B cell (primary cell): Measurements from ENCODE around the gene CLEC1B. TPM values are rescaled to one million over a fixed set of nuclear protein-coding genes. Genes with fewer than 3 reads are reported as not detected.
"Not testable (repeated sequence)": the region's sequence is repeated elsewhere in the genome, so short reads cannot be mapped to it uniquely, and the experiment has no call there.

Experiments
- ATAC-seq: fragments of 200-7000 bp; cut with Tn5 transposase; one replicate; pipeline ENCODE4 v1.10.0; 2021; ENCODE audit warnings: low read depth, mild to moderate bottlenecking, moderate number of reproducible peaks, moderate library complexity
- CTCF ChIA-PET: fragments of 350-600 bp; sonication (Branson Sonifier 250); formaldehyde crosslinking; loops from one replicate; lab custom pipeline; 2021; ENCODE audit warnings: antibody characterized with exemption, inconsistent platforms; lab: Charles Lee
- POLR2A ChIA-PET: fragments of 350-600 bp; sonication (Branson Sonifier 250); formaldehyde crosslinking; loops from one replicate; lab custom pipeline; 2021; ENCODE audit warnings: antibody characterized with exemption; lab: Charles Lee
- DNase-seq: peaks from one replicate; pipeline ENCODE4 v3.0.0; 2013
- H2AFZ ChIP-seq: 2 replicates; pipeline ENCODE4 v1.6.1; 2012; ENCODE audit warnings: mild to moderate bottlenecking, low read depth, low read length; ENCODE audit not compliant: insufficient read depth, poor library complexity, severe bottlenecking
- H3K27ac ChIP-seq, 2 donors: 1 replicate in 1 of 2; 2 replicates in 1 of 2; pipeline ENCODE4 v1.5.1; 2012 to 2013; ENCODE audit warnings: low read length in 2 of 2, mild to moderate bottlenecking in 2 of 2, moderate library complexity in 1 of 2
- H3K27me3 ChIP-seq, 4 experiments: fragments of 200-600 bp in 1 of 4; sonication (generic) in 1 of 4; replicated peaks in 1 of 4; 1 replicate in 2 of 4; 2 replicates in 2 of 4; pipeline versions ENCODE4 v1.6.1 to v1.7.0; 2013 to 2016; ENCODE audit warnings: low read length in 3 of 4, mild to moderate bottlenecking in 2 of 4, mixed read lengths in 1 of 4, moderate library complexity in 1 of 4; ENCODE audit not compliant: insufficient read depth in 4 of 4, control insufficient read depth in 3 of 4; ENCODE audit errors: control extremely low read depth in 1 of 4
- H3K36me3 ChIP-seq, 2 experiments: replicated peaks in 1 of 2; 1 replicate in 1 of 2; 2 replicates in 1 of 2; pipeline versions ENCODE4 v1.6.1 to v1.7.1; 2013; ENCODE audit warnings: low read length in 1 of 2; ENCODE audit not compliant: insufficient read depth in 2 of 2, control insufficient read depth in 1 of 2; ENCODE audit errors: control extremely low read depth in 1 of 2, extremely low read depth in 1 of 2
- H3K4me1 ChIP-seq, 2 donors: fragments of 200-600 bp in 1 of 2; sonication (generic) in 1 of 2; 1 replicate in 1 of 2; 2 replicates in 1 of 2; pipeline versions ENCODE4 v1.5.1 to v1.6.1; 2013 to 2017; ENCODE audit warnings: low read length in 2 of 2; ENCODE audit not compliant: control insufficient read depth in 2 of 2, insufficient read depth in 2 of 2
- H3K4me2 ChIP-seq: replicated peaks from 2 replicates; pipeline ENCODE3; 2012; ENCODE audit warnings: mild to moderate bottlenecking, low read depth, low read length; ENCODE audit not compliant: poor library complexity, severe bottlenecking
- H3K4me3 ChIP-seq, 5 experiments: fragments of 200-600 bp in 1 of 5; sonication (generic) in 1 of 5; 1 replicate in 3 of 5; 2 replicates in 2 of 5; pipeline versions ENCODE4 v1.5.1 to v1.7.0; 2011 to 2016; ENCODE audit warnings: low read length in 4 of 5, mild to moderate bottlenecking in 4 of 5, low read depth in 2 of 5, control low read depth in 1 of 5, moderate library complexity in 1 of 5; ENCODE audit not compliant: insufficient read depth in 1 of 5; ENCODE audit errors: control extremely low read depth in 1 of 5, extremely low read depth in 1 of 5
- H3K79me2 ChIP-seq: fragments of 200-600 bp; sonication (generic); one replicate; pipeline ENCODE4 v1.6.0; 2016; ENCODE audit warnings: low read length; ENCODE audit not compliant: control insufficient read depth, insufficient read depth
- H3K9ac ChIP-seq: fragments of 200-600 bp; sonication (generic); 2 replicates; pipeline ENCODE4 v1.6.1; 2017; ENCODE audit warnings: mild to moderate bottlenecking, low read length, moderate library complexity
- H3K9me3 ChIP-seq, 3 donors: one replicate each; pipeline versions ENCODE4 v1.6.1 to v1.7.1; 2013; ENCODE audit warnings: low read length in 2 of 3; ENCODE audit not compliant: control insufficient read depth in 2 of 3, insufficient read depth in 1 of 3; ENCODE audit errors: control extremely low read depth in 1 of 3
- H4K20me1 ChIP-seq: 2 replicates; pipeline ENCODE4 v1.6.0; 2012; ENCODE audit warnings: mild to moderate bottlenecking, low read length; ENCODE audit not compliant: insufficient read depth, control insufficient read depth, poor library complexity, severe bottlenecking
- H3K27ac Mint-ChIP-seq: one replicate; pipeline ENCODE4 v1.8.0; 2021; ENCODE audit warnings: mixed read lengths
- H3K27me3 Mint-ChIP-seq: one replicate; pipeline ENCODE4 v1.8.0; 2021; ENCODE audit warnings: mixed read lengths
- H3K4me1 Mint-ChIP-seq: one replicate; pipeline ENCODE4 v1.8.0; 2021; ENCODE audit warnings: mixed read lengths
- H3K4me3 Mint-ChIP-seq: one replicate; pipeline ENCODE4 v1.8.0; 2021; ENCODE audit warnings: mixed read lengths
- H3K9me3 Mint-ChIP-seq: one replicate; pipeline ENCODE4 v1.8.0; 2022; ENCODE audit warnings: mixed read lengths; ENCODE audit not compliant: insufficient read depth
- EZH2 ChIP-seq: IDR thresholded peaks from 2 replicates; pipeline ENCODE4 v1.6.1; 2012; ENCODE audit warnings: borderline replicate concordance, low read depth, mild to moderate bottlenecking, moderate library complexity, low read length; ENCODE audit not compliant: insufficient read depth, poor library complexity, severe bottlenecking
- WGBS: methylation state at CpG from one replicate; pipeline ENCODE4 v1.1.5; 2013; ENCODE audit warnings: missing lambda C conversion rate; ENCODE audit not compliant: insufficient coverage; 5-methylcytosine and 5-hydroxymethylcytosine counted together
- intact Hi-C: fragments of 100-400 bp; cut with micrococcal nuclease; formaldehyde crosslinking; loops from one replicate; pipeline ENCODE4 v1.10.0; 2022
- polyA plus RNA-seq: library from polyadenylated mRNA; depleted of rRNA; stranded (reverse); fragments of >200 nt; gene quantifications from 2 replicates; pipeline ENCODE4 v1.2.3, GENCODE V29; 2012
- total RNA-seq, 2 donors: library from RNA; stranded (reverse); fragments of 120-200 nt in 1 of 2; gene quantifications; 1 replicate in 1 of 2; 2 replicates in 1 of 2; pipeline versions ENCODE4 v1.2.3 to v1.2.4, GENCODE V29; 2013 to 2022
- TF ChIP-seq, protein P1 (sequence below): fragments of 200-600 bp; IDR thresholded peaks from one replicate; pipeline ENCODE4 v1.8.0; 2022; ENCODE audit warnings: antibody characterized with exemption, mild to moderate bottlenecking

CLEC1B gene
- total and polyA plus RNA-seq, 2 donors (not counting 1 experiment from before 2014, with no cell fraction given): not detected

DNA sequence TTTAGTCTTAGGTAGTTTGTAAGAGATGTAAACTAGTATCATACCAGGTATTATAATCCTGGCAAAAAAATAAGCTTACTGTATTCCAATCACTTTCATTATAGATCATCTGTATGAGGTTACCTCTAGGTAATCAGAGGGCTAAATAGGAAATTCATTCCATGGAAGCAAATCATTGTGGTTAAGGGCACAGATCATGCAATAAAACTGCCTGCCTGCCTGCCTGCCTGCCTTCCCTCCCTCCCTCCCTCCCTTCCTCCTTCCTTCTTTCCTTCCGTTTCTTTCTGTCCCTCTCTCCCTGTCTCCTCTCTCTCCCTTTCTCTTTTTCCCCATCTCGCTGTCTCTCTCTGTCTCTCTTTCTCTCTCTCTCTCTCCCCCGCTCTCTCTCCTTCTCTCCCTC is 28.4 kb upstream of the CLEC1B start:
- Mint-ChIP-seq H3K27ac (no peak overlapping the region), H3K9me3 (peaks cover 2% of the 10 kb centered on the region), H3K27me3 (peaks cover 31% of the 10 kb centered on the region), H3K4me3 (no peak overlapping the region), H3K4me1 (no peaks in the 10 kb centered on the region)
- Histone ChIP-seq H2AFZ (no peak overlapping the region), H3K4me2 (no peak overlapping the region), H3K79me2 (no peaks in the 10 kb centered on the region), H3K4me1 (no peaks in the 10 kb centered on the region), H3K9ac (no peak overlapping the region), H3K9me3 (no peaks in the 10 kb centered on the region), H3K4me3 (no peak overlapping the region), H4K20me1 (no peaks in the 10 kb centered on the region), H3K27me3 (peaks cover 0 to 3% (median 0%) of the 10 kb centered on the region in 4 experiments), H3K36me3 (no peaks in the 10 kb centered on the region), H3K27ac (no peak overlapping the region)
- POLR2A ChIA-PET: no interaction called here
- no peak for DNase-seq
- TF ChIP-seq, protein P1, sequence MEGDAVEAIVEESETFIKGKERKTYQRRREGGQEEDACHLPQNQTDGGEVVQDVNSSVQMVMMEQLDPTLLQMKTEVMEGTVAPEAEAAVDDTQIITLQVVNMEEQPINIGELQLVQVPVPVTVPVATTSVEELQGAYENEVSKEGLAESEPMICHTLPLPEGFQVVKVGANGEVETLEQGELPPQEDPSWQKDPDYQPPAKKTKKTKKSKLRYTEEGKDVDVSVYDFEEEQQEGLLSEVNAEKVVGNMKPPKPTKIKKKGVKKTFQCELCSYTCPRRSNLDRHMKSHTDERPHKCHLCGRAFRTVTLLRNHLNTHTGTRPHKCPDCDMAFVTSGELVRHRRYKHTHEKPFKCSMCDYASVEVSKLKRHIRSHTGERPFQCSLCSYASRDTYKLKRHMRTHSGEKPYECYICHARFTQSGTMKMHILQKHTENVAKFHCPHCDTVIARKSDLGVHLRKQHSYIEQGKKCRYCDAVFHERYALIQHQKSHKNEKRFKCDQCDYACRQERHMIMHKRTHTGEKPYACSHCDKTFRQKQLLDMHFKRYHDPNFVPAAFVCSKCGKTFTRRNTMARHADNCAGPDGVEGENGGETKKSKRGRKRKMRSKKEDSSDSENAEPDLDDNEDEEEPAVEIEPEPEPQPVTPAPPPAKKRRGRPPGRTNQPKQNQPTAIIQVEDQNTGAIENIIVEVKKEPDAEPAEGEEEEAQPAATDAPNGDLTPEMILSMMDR: no peak
- no peak for TF ChIP-seq EZH2
- 81% methylated on average over 3 of the region's 3 CpGs for WGBS
- intact Hi-C loops: no loop called here
- ATAC-seq: no peak
- CTCF ChIA-PET: interaction anchor here (0.7 kb wide), 1 partner anchor 370 kb away, joined by 3 read pairs; no protein-coding TSS in a partner anchor

DNA sequence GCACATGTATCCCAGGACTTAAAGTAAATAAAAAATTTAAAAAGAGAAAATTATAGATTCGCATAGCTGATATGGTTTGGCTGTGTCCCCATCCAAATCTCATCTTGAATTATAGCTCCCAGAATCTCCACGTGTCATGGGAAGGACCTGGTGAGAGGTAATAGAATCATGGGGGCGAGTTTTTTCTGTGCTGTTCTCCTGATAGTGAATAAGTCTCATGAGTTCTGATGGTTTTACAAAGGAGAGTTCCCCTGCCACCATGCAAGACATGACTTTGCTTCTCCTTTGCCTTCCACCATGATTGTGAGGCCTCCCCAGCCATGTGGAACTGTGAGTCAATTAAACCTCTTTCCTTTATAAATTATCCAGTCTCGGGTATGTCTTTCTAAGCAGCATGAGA is 27.7 kb upstream of the CLEC1B start:
- H3K4me1 Mint-ChIP-seq, H3K79me2 ChIP-seq, H3K27ac Mint-ChIP-seq, H4K20me1 ChIP-seq, intact Hi-C loops, H3K27ac ChIP-seq, H3K4me1 ChIP-seq, H3K36me3 ChIP-seq, H3K4me3 ChIP-seq, POLR2A ChIA-PET, H3K4me2 ChIP-seq, H3K9me3 ChIP-seq, H2AFZ ChIP-seq, ATAC-seq, H3K4me3 Mint-ChIP-seq, CTCF ChIA-PET, H3K9me3 Mint-ChIP-seq, H3K9ac ChIP-seq, DNase-seq, H3K27me3 ChIP-seq: not testable (repeated sequence)
- WGBS: no CpG with 5 or more reads among the region's 4 CpGs
- H3K27me3 Mint-ChIP-seq: peaks cover 30% of the 10 kb centered on the region
